Measurements from ENCODE around the gene TMEM169.
A peak's percentile ranks its signal among the peaks of the same experiment; 100 is the strongest.

DNA sequence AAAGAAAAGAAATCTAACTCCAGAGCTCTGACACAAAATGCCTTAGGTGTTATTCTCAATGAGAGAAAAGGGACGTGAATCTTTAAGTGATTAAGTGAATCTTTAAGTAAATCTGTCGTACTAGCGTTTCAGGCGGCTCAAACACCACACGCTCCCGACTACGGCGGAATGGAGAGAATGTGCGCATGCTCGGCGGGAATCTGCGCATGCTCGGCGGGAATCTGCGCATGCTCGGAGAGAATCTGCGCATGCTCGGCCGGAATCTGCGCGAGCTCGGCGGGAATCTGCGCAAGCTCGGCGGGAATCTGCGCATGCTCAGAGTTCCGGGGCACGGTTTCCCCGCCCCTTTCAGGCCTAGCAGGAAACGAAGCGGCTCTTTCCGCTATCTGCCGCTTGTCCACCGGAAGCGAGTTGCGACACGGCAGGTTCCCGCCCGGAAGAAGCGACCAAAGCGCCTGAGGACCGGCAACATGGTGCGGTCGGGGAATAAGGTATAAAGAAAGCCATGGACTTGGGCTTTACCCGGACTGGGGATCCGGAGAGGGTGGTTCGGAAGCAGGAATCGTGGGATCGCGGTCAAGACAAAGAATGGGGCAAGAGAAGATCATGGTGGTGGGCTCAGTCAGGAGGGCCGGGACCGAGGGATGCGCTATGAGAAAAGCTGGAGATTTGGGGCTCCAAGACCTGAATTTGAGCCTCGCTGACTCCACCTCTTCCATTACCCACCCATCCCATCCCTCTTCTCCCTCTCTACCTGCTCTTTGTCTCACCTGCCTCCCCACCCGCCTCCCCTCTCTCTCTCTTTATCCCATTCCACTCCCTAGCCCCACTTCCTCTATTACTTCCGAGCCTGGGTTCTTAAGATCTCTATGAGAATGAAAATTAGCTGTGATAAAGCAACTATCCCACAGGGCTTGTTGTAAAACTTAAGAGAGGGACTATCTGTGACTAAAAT lies 27.5 kb downstream of the TMEM169 start, which contains the start of gene XRCC5:
- TF ChIP-seq CTCF (IDR thresholded peaks at IDR 0.05): no peak
- TF ChIP-seq, protein P1, sequence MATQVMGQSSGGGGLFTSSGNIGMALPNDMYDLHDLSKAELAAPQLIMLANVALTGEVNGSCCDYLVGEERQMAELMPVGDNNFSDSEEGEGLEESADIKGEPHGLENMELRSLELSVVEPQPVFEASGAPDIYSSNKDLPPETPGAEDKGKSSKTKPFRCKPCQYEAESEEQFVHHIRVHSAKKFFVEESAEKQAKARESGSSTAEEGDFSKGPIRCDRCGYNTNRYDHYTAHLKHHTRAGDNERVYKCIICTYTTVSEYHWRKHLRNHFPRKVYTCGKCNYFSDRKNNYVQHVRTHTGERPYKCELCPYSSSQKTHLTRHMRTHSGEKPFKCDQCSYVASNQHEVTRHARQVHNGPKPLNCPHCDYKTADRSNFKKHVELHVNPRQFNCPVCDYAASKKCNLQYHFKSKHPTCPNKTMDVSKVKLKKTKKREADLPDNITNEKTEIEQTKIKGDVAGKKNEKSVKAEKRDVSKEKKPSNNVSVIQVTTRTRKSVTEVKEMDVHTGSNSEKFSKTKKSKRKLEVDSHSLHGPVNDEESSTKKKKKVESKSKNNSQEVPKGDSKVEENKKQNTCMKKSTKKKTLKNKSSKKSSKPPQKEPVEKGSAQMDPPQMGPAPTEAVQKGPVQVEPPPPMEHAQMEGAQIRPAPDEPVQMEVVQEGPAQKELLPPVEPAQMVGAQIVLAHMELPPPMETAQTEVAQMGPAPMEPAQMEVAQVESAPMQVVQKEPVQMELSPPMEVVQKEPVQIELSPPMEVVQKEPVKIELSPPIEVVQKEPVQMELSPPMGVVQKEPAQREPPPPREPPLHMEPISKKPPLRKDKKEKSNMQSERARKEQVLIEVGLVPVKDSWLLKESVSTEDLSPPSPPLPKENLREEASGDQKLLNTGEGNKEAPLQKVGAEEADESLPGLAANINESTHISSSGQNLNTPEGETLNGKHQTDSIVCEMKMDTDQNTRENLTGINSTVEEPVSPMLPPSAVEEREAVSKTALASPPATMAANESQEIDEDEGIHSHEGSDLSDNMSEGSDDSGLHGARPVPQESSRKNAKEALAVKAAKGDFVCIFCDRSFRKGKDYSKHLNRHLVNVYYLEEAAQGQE (IDR thresholded peaks at IDR 0.05; ENCODE audit: insufficient read depth in 1 of 2, low read depth in 2 of 2, low read length in 1 of 2): 0 out of 4 replicates have a peak, but pooled peaks of 1 of the 2 experiments have one; percentile 30

All from Panc1 (cell line).